GM18526 (cell line): ENCODE results near the gene P2RY2.

ENCODE experiments used
- POLR2A ChIP-seq: IDR thresholded peaks from 3 replicates; pipeline ENCODE4 v1.6.1; 2011; ENCODE audit not compliant: insufficient read length; ENCODE audit errors: extremely low read depth

P2RY2 gene

DNA sequence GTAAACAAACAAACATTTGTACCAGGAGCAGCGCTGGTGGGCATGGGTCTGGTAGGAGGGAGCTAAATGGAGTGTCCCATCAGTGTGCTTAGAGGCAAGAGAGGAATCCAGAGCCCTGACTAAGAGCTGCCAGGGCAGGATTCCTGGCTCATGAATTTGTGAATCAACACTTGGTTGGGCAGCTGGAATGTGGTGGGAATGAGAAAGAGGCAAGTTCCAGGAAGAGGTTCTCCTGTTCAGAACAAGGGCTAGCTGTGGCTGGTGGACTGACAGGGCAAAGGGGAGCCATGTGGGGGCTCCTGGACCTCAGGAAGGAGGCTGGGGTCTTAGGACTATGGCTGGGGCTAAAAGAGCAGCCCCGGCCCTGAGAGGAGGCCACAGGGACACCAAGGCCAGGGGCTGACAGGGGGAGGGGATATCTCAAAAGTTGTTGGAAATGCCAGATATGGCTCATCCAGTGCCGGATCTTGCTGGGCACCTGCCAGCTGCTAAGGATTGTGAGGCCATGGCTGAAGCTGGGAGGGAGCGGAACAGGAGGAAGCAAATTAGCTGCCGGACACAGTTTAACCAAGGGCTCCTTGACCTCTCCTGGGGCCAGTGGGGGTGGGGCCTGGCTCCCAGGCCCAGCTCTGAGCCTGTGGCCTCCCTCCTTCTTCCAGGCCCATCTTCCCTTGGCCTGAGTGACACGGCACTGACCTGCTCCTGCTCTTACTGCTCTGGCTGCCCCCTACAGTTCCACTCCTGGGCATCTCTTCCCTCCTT, 39.4 kb downstream of the P2RY2 start:
- TF ChIP-seq POLR2A, result no peak

DNA sequence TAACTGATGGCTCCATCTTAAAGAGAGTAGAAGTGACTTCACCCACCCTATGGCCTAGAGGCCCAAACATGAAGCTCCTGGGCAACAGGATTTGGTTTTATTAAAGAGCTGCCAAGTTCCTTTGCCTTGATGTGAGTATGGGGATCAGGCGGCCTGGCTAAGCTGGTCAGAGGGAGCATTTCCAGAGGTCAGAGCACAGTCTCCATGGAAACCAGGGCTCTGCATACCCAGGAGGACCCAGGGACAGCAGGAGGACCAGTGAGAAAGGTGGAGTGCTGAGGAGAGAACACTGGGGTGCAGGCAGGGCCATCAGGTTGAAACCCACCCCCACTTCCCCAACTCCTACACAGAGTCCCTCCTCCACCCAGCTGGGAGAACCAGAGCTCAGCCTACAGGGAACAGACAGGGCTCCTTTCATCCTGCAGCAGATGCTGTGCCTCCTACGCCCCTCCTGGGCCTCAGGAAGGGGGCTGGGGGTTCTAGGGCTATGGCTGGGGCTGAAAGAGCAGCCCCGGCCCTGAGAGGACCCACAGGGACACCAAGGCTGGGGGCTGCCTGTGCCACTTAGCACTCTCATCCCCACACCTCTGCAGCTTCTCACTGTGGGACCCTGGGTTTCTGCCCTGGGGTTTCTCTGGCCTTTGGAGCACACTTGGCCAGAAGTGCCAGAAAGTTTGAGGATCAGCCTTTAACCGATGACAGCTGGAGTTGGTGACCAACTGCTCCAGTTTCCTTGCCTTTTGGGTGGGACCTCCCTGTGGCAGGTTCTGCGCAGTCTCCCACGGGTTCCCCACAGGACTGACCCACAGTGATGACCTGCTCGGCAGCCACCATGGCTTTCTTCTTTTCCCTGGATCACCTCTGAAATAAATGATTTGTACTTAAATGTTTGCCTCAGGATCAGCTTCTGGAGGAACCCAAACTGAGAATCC, 40.3 kb downstream of the P2RY2 start:
- TF ChIP-seq POLR2A, result no peak

- no peak for TF ChIP-seq POLR2A
Measured at GRCh38 chr11:73259406-73260126, 41.5 kb downstream of the P2RY2 start.

GRCh38 chr11:73260127-73260457, 42.0 kb downstream of the P2RY2 start:
- TF ChIP-seq POLR2A, result no peak

GRCh38 chr11:73262851-73263495, 44.9 kb downstream of the P2RY2 start:
- TF ChIP-seq POLR2A, result no peak

DNA sequence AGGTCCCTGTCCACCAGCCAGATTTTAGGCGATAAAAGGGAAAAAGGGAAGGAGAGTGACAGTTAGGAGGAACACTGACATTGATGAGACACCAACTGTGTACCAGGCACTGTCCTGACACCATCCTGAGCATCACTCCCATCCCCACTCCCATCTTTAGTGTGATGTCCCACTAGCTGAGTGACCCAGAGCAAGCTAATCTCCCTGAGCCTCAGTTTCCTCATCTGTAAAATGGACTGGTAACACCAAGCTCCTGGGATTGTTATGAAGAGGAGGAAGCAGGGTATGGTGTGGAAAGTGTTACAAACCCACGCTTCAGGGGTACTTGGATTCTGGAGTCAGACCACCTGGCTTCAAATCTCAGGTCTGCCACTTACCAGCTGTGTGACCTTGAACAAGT, 45.6 kb downstream of the P2RY2 start:
- TF ChIP-seq POLR2A, result no peak

DNA sequence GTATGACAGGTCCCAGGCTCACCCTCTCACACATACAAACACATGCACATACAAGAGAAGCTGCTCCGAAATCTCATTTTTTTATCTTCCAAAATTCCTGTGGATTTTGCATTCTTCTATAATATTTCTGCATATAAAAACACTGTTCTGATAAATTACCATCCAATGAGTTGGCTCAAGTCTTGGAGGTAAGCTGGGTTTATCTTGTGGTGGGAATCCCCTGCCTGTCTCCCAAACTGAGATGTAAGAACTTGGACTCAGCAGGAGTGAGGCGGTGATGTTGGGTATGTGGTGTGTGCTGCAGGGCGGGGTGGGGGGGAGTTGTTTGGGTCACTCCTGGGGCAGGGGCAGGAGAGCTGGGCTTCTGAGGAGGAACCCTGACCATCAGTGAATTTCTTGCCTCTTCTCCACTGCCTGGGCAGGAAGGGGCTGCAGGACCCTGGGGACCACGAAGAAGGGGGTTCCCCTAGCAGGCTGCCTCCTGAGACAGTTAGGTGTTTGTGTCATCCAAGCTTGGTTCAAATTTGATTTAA, 47.3 kb downstream of the P2RY2 start:
- TF ChIP-seq POLR2A, result no peak

- TF ChIP-seq POLR2A, result no peak
Measured at GRCh38 chr11:73265853-73266645, 48.0 kb downstream of the P2RY2 start.

- TF ChIP-seq POLR2A, result no peak
Measured at GRCh38 chr11:73266646-73267020, 48.6 kb downstream of the P2RY2 start.

DNA sequence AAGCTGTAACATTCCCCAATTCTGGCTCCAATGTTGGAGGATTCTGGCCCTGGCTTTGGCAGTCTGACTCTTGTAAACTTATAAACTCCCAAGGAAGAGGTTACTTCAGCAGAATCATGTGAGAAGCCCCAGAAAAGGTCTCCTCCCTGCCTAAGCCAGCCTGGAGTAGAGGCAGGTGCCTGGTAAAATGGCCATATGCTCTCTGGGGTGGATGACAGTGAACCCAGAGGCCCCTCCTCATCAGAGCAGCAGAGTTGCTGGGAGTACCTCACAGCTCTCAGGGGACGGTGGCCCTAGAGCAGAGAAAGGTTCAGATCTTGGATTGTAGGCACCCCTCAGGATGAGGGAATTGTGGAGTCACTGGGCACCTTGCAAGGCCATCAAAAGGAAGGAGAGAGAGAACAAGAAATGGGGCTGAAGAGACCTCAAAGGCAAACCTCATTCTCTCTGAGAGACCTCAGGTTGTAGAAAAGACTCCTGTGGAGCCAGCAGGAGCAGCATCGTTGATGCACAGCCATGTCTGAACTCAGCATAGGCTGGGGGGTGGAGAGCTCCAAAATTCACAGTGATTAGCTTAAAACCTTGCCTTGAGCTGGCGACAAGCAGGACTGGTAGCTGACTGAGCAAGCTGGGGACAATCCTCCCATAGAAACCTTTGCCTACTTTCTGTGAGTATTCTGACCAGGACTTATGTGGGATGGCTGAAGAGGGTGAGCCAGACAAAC, 49.2 kb downstream of the P2RY2 start:
- TF ChIP-seq POLR2A, result no peak

DNA sequence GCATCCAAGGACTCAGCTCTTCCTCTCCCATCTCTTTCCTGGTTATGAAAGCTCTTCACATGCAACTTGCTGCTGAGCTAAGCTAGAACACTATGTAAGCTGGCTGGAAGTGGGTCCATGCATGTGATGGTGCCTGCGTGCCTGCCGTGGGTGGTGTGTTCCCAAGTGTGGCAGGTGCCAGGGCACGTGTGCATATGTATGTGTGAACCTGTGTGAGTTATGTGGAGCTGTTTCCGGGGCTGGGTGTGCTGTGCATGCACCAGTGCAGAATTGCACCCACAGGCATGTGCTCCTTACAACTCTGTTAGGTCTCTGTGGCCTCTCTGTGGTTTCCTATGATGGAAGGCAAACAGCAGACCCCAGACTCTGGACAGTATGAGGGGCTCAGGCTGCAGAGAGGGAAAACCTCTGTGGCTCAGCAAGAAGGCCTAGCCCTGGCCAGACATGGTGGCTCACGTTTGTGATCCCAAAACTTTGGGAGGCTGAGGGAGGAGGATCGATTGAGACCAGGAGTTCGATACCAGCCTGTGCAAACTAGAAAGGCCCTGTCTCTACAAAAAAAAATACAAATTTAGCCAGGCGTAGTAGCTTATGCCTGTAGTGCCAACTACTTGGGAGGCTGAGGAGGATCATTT, 49.9 kb downstream of the P2RY2 start:
- no peak for TF ChIP-seq POLR2A

DNA sequence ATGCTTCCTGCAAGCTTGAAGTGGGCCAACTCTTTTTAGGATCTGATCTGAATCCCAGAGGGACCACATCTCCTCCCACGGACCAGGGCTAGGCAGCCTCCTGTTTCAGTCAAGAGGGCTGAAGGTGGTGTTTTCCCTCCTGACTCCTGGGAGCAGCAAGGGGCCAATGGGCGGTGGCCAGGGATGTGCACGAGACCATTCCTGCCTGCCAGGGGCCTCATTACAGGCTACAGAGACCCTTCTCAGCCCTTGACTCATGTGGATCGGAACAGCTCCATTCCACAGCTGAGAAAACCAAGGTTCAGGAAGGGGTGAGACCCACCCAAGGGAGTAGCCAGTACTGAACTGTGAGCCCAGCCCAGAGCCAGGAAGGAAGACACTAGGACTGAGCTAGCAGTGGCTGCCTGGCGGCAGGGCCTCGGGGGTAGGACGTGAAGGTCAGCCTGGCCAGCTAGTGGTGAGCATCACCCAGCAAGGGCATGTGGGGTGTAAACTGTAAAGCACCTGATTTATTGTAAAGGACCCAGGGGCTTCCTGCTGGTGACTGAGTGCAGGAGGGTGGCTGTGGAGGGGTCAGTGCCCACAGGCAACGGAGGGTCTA, 50.7 kb downstream of the P2RY2 start:
- TF ChIP-seq POLR2A, result no peak
